HG03565 (cell line): ENCODE data around the gene EFCAB7.
A peak's percentile ranks its signal among the peaks of the same experiment; 100 is the strongest.
"Not testable (repeated sequence)": the region's sequence is repeated elsewhere in the genome, so short reads cannot be mapped to it uniquely, and the experiment has no call there.

Source experiments
- ATAC-seq: cut with Tn5 transposase; IDR thresholded peaks from one replicate; pipeline ENCODE4 v1.9.1; 2021; ENCODE audit warnings: mild to moderate bottlenecking, moderate library complexity; ENCODE audit not compliant: unreplicated experiment

Gene EFCAB7

DNA sequence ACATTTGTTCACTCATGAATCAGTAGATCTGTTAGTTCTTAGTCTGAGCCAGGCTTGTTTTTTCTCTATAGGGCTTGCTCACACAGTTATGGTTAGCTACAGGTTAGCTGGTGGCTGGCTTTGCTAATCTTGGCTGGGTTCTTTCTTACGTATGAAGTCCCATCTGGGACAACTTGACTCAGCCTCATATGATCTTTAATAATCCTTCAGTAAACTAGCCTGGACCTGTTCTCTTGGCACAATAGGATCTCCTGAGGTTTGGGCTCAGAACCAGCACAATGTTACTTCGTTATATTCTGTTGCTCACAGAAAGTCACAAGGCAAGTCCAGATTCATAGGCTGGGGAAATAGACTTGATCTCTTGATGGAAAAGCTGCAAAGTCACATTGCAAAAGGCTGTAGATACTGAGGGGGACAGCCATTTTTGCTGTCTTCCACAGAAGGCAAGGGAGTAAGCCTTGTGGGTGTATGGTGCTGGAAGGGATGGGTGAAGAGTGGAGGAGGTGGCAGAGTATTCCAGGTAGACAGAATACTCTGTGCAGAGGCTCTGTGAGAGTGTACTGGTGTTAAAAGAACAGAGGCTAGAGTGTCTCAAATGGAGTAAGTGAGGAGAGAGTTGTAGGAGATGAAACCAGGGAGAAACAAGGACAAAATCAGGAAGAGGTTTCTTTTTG, 24.4 kb downstream of the EFCAB7 start:
- ATAC-seq: no peak

DNA sequence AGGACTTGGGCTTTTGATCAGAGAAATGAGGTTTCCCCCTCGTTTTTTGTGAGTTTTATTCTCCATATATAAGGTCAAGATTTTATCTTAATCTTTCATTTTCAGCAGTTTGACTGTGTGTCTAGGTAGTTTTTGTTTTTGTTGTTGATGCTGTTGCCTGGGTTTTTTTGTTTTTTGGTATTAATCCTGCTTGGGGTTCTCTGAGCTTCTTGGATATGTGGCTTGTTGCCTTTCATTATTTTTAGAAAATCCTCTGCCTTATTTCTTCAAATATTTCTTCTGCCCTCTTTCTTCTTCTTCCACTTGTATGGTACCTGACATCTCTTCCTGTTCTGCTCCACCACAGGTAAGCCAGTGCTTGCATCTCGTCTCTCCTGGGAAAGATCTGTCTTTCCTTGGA, 25.0 kb downstream of the EFCAB7 start:
- no peak for ATAC-seq

DNA sequence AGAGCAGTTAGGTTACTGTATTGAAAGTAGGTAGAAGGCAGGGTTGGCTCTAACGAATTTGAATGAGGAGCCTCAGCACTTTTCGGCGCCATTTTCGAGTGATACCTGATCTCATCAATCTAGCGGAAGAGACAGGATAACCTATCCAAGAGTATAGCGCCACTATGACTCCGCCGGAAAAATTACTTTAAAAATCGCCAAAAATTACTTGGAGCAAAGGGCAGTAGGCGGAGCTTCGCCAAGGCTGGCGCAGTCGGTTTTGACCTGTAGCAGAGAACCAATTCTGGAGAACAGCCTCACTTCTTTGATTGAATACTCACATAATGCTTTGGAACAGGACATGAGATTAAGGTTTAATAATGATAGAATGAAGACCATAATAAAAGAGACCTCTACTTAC, 25.6 kb downstream of the EFCAB7 start:
- ATAC-seq: no peak

- ATAC-seq: no peak
Measured at GRCh38 chr1:63555480-63555879, 32.2 kb downstream of the EFCAB7 start.

DNA sequence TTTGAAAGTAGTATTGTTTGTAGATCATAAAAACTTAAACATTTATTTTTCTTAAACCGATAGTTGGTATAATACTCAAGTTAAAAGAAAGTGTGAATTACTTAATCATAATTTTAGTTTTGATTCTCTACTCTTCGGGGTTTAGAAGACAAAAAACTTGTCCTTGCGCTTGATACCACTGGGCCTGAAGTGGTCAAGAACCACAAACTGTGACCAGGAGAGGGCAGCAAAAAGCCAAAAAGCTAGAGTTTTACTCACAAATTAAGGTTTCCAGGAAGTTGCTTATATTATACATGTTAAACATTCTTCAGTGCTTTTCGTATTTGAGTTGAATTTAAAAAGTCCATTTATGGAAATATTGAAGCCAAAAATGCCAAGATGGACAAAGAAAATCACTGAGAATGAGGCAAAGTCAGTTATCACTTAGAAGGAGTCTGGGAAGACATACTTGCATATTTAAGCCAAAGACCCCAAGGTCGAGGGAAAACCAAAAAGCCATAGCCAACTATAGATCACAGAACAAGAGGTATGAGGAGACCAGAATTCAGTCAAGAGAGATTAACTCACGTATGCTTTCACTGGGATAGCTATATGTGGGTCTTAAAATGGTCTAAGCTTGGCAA, 34.2 kb downstream of the EFCAB7 start:
- ATAC-seq: no peak

DNA sequence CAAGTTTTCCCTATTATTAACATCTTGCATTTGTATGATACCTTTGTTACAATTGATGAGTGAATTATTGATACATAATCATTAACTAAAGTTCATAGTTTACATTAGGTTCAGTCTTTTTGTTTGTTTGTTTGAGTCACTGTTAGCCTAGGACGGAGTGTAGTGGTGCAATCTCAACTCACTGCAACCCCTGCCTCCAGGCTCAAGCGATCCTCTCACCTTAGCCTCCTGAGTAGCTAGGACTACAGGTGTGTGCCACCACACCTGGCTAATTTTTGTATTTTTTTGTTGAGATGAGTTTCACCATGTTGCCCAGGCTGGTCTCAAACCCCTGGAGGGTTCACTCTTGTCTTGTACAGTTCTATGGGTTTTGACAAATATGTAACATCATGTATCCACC, 36.0 kb downstream of the EFCAB7 start:
- ATAC-seq: no peak

GRCh38 chr1:63563745-63564144, 40.4 kb downstream of the EFCAB7 start:
- no peak for ATAC-seq

- no peak for ATAC-seq
Measured at GRCh38 chr1:63569068-63569467, 45.7 kb downstream of the EFCAB7 start.

- ATAC-seq: no peak
Measured at GRCh38 chr1:63569640-63570316, 46.5 kb downstream of the EFCAB7 start.

GRCh38 chr1:63572686-63573085, 49.4 kb downstream of the EFCAB7 start:
- ATAC-seq: not testable (repeated sequence)

- ATAC-seq: not testable (repeated sequence)
Measured at GRCh38 chr1:63574203-63574796, 51.0 kb downstream of the EFCAB7 start.

- no peak for ATAC-seq
Measured at GRCh38 chr1:63575340-63575826, 52.1 kb downstream of the EFCAB7 start.

DNA sequence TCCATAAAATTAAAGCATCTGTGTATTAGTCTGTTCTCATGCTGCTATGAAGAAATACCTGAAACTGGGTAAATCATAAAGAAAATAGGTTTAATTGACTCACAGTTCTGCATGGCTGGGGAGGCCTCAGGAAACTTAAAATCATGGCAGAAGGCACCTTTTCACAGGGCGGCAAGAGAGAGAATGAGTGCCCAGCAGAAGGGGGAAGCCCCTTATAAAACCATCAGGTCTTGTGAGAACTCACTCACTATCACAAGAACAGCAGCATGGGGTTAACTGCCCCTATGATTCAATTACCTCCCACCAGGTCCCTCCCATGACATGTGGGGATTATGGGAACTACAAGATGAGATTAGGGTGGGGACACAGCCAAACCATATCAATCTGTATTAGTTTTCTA, 63.0 kb downstream of the EFCAB7 start:
- ATAC-seq: not testable (repeated sequence)

DNA sequence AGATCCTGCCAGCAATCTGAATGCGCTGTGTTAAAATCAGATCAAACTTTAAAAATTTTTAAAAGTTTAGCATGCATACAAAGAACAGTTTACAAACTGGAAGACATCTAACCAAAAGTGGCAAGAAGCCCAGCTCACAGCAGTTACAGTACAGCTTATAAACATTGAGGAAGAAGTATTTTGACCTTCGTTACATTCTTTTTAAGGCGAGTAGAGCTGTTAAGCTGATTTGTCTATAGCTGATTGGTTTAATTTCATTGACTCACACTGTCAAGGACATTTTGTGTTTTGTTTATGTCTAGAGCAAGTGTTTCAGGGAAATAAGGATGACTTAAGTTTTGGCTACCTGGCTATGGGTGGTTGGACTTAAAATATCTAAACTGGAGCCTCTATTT, 66.8 kb downstream of the EFCAB7 start:
- ATAC-seq: no peak

DNA sequence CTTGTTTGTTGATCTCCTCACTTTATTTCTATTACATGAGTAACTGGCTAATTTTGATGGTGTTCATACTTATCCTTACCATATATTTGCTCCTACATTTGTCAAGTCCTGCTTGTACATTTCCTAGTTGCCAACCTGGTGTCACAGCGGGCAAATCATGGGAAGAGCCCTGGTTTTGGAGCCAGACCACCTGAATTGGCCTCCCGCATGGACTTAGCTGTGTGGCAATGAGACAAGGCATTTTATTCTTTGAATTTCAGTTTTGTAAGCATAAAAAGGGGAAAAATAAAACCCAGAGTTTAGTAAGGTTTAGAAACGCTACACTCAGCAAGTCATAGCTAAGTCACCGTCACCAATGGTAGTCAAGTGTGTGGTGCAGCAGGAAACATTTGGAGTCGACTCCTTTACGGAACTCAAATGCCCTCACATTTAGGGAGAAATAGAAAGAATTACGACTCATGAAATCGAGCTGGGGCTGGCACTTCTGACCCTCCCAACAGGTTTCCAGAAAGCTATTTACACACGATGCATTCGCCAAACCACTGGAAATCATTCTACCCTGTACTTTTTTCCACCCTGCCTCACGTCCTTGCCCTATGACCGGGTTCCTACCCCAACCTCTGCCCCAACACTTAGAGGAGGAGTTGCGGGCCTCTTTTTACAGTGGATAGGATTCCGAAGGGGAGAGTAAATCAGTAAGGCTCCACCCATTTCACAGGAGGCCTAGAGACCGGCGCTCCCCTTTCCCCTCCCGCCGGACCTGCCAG, 69.4 kb downstream of the EFCAB7 start:
- ATAC-seq: no peak

DNA sequence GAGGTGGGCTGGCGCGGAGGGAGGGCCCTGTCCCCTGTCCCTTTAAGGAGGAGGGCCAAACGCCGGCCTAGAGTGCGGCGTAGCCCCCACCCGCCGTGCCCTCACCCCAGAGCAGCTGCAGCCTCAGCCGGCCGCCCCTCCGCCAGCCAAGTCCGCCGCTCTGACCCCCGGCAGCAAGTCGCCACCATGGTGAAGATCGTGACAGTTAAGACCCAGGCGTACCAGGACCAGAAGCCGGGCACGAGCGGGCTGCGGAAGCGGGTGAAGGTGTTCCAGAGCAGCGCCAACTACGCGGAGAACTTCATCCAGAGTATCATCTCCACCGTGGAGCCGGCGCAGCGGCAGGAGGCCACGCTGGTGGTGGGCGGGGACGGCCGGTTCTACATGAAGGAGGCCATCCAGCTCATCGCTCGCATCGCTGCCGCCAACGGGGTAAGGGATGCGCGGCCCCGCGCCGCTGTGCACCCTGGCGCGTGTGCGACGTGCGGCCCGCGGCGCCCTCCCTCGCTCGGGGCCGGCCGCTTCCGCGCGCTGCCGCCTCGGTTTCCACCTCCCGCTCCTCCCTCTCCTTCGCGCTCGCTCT, 70.1 kb downstream of the EFCAB7 start, which contains the start of gene PGM1:
TSS of gene PGM1 (plus strand) at position 109 of the 583 bp plus-strand sequence. CDS start at position 187, 78 bp downstream.
- peak; percentile 70 for ATAC-seq

GRCh38 chr1:63593886-63594605, 70.7 kb downstream of the EFCAB7 start:
- peak; percentile 23 for ATAC-seq

DNA sequence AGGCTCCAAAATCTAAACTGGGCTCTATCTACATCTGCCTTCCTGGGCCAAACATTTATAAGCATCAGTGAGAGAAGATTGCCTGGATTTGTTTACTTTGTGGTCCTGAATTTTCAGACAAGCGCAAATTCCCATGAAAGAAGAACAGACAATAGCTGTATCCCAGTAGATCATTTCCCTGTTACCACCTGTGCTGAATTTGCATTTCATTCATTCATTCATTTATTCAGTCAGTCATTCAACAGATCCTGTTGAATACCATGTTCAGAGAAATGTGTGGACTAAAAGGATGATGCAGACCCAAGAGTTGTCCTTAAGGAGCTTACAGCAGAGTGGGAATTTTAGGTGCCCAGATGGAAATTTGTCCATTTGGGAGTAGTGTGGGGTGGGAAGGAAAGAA, 72.1 kb downstream of the EFCAB7 start:
- ATAC-seq: no peak

DNA sequence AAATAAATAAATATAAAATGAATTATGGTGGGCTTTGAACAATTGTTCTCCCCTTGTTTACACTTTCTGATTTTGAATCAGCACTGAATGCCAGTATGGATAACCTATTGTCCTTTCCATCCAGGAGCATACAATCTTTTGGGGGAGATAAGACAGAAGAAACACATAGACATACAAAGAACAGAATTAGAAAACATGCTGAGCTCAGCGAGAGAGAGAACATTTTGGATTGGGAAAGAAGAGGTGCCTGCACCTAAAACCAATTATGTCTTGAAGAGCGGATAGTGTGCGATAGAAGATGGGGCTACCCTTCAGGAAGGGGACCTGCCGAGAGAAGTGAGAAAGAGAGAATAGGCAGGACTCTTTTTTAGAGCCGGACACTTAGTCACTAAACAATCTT, 76.5 kb downstream of the EFCAB7 start:
- no peak for ATAC-seq

DNA sequence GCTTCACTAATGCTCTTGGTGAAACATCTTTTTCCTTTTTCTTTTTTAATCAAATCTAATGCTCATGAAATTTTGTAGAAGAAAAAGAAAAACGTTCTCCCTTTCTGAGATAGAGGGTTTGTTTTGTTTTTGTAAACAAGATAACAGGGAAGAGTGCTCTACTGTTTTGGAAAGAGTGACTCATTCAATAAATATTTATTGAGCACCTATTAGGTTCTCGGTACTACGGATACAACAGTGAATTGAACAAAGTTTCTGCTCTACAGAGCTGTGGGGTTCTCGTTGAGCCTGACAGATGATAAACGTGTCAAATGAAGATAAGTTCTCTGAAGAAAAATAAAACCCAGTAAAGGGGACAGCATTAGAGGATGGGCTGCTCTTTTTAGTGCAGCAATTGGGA, 76.9 kb downstream of the EFCAB7 start:
- no peak for ATAC-seq
